HG03045 (cell line): ENCODE measurements around the gene GSTA3.
"Not testable (repeated sequence)": the region's sequence is repeated elsewhere in the genome, so short reads cannot be mapped to it uniquely, and the experiment has no call there.

Experiments
- ATAC-seq: cut with Tn5 transposase; IDR thresholded peaks from one replicate; pipeline ENCODE4 v1.9.1; 2021; ENCODE audit warnings: mild to moderate bottlenecking, moderate library complexity; ENCODE audit not compliant: unreplicated experiment

Gene GSTA3

GRCh38 chr6:52914516-52914915 is 5.0 kb upstream of the GSTA3 start:
- ATAC-seq = no peak

GRCh38 chr6:52910091-52910490 is 593 bp upstream of the GSTA3 start:
- ATAC-seq = no peak

GRCh38 chr6:52909131-52909530 is 367 bp downstream of the GSTA3 start:
- ATAC-seq = no peak

GRCh38 chr6:52908526-52908925 is 972 bp downstream of the GSTA3 start:
- ATAC-seq = no peak

GRCh38 chr6:52904562-52905279 is 4.8 kb downstream of the GSTA3 start:
- ATAC-seq = no peak

GRCh38 chr6:52900536-52900935 is 9.0 kb downstream of the GSTA3 start:
- ATAC-seq = no peak

- not testable (repeated sequence) for ATAC-seq
Measured at GRCh38 chr6:52895790-52896189, 13.7 kb downstream of the GSTA3 start.

GRCh38 chr6:52894285-52894684 is 15.2 kb downstream of the GSTA3 start:
- ATAC-seq = no peak

- ATAC-seq = no peak
Measured at GRCh38 chr6:52893803-52894202, 15.7 kb downstream of the GSTA3 start.

GRCh38 chr6:52893221-52893620 is 16.3 kb downstream of the GSTA3 start:
- ATAC-seq = no peak

GRCh38 chr6:52890018-52890417 is 19.5 kb downstream of the GSTA3 start:
- no peak for ATAC-seq

- ATAC-seq = no peak
Measured at GRCh38 chr6:52887910-52888524, 21.5 kb downstream of the GSTA3 start.

GRCh38 chr6:52881996-52882841 is 27.3 kb downstream of the GSTA3 start:
- ATAC-seq = peak; percentile 98

GRCh38 chr6:52881662-52881995 is 27.9 kb downstream of the GSTA3 start:
- ATAC-seq = no peak

GRCh38 chr6:52877786-52878185 is 31.7 kb downstream of the GSTA3 start:
- ATAC-seq = no peak

- ATAC-seq = no peak
Measured at GRCh38 chr6:52877168-52877567, 32.3 kb downstream of the GSTA3 start.

GRCh38 chr6:52876056-52876787 is 33.3 kb downstream of the GSTA3 start:
- no peak for ATAC-seq

- ATAC-seq = no peak
Measured at GRCh38 chr6:52872031-52872430, 37.5 kb downstream of the GSTA3 start.

GRCh38 chr6:52871621-52872020 is 37.9 kb downstream of the GSTA3 start:
- ATAC-seq = no peak

- ATAC-seq = not testable (repeated sequence)
Measured at GRCh38 chr6:52870335-52871091, 39.0 kb downstream of the GSTA3 start.
